22Rv1 (cell line): Measurements from ENCODE around the gene MTIF3.

Source experiments
- H3K27ac ChIP-seq: fragments of 450-650 bp; 2 replicates; pipeline ENCODE4 v1.5.1; 2017
- CTCF ChIP-seq: fragments of 450-650 bp; IDR thresholded peaks from 2 replicates; pipeline ENCODE4 v1.5.1; 2017; ENCODE audit warnings: mild to moderate bottlenecking
- ZFX ChIP-seq: fragments of 450-650 bp; IDR thresholded peaks from 2 replicates; pipeline ENCODE4 v1.6.1; 2017; ENCODE audit warnings: antibody characterized with exemption, borderline replicate concordance

The MTIF3 gene

DNA sequence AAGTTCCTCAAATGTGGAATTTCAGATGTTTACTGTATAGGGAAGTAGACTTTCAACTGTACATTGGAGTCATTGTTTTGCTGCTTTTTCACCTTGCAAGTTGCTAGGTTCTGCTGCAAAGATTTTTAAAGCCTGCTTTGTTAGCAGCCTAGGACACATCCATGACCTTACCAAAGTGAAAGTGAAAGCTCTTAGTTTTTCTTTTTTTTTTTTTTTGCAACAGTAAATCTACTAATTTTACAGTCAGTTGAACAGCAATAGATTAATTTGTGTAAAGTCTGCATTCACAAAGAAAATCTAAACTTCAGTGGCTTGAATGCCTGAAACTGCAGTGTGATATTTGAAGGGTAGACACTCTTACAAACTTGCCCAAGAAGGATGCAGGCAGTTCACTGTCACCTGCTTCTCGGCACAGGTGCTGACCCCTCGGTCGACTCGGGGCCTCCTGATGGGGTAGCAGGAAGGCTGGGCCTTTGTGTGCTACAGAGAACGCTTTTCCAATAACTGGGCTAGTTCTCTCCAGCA lies 5.0 kb upstream of the MTIF3 start:
- TF ChIP-seq ZFX = no peak
- no peak for TF ChIP-seq CTCF
- H3K27ac ChIP-seq = no peak overlapping the region

GRCh38 chr13:27450921-27451471 lies 632 bp upstream of the MTIF3 start:
- peak; percentile 15; the same call in 1 of the 2 replicates for TF ChIP-seq CTCF
- TF ChIP-seq ZFX = no peak
- H3K27ac ChIP-seq = peak overlapping the region; percentile 99

DNA sequence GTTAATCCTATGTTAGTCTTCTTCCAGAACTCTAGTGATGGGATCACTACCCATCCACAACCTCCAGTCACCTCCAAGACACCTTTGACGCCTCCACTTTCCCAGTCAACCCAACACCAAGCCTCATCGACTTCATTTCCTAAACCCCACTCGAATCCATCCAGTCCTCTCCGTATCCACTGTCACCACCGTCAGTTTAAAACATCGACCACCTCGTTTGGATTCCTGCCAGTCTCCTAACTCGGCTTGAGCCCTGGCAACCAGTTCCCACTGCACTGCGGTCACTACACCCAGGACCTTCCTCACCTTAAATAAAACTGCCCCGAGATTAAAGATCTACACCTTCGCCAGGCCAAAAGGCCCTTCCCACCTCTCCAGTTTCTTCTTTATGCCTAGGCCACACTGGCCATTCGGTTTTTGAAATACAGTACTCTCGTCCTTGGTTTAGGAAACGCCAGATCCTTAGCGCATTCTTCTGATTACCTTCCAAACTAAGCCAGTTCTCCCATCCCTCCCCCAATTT lies 1.2 kb downstream of the MTIF3 start:
- TF ChIP-seq ZFX = no peak
- TF ChIP-seq CTCF = no peak
- H3K27ac ChIP-seq = peak overlapping the region; percentile 99

- peak overlapping the region; percentile 99 for H3K27ac ChIP-seq
- no peak for TF ChIP-seq CTCF
- TF ChIP-seq ZFX = no peak
Measured at GRCh38 chr13:27448308-27448707, 2.1 kb downstream of the MTIF3 start.

GRCh38 chr13:27446986-27447583 lies 3.3 kb downstream of the MTIF3 start:
- no peak overlapping the region for H3K27ac ChIP-seq
- no peak for TF ChIP-seq ZFX
- TF ChIP-seq CTCF = no peak

GRCh38 chr13:27442797-27443196 lies 7.6 kb downstream of the MTIF3 start:
- no peak for TF ChIP-seq ZFX
- TF ChIP-seq CTCF = no peak
- no peak overlapping the region for H3K27ac ChIP-seq

DNA sequence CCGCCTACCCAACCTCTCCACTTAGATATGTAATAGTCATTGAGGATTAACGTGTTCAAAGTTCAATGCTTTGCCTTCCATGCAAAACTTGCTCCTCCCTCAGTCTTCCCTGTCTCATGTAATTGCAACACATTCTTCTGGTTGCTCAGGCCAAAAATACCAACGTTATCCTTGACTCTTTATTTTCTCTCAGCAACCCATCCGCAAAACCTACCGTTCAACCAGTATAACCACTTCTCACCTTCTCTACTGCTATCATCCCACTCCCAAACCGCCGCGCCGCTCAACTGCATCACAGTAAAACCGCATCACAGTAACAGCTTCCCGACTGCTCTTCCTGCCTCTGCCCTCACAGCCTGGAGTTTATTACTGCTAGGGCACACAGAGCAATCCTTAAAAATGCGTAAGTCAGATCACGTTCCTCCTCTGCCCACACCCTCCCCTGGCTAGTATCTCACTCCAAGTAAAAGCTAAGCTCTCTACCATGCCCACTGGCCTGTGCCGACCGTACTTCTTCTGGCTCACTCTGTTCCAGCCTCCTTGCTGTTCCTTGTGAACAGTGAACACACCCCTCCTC lies 8.2 kb downstream of the MTIF3 start:
- TF ChIP-seq CTCF (no peak), ZFX (no peak)
- H3K27ac ChIP-seq = no peak overlapping the region
